HepG2 (cell line): ENCODE measurements around the gene MLST8. TPM values are rescaled to one million over a fixed set of nuclear protein-coding genes. Genes with fewer than 3 reads are reported as not detected.

Experiments
- ELF4 ChIP-seq: sonication (generic); formaldehyde crosslinking; IDR thresholded peaks from 2 replicates; pipeline ENCODE4 v1.5.0; 2020; ENCODE audit warnings: missing genetic modification reagents, mild to moderate bottlenecking, moderate library complexity, borderline replicate concordance
- EP300 ChIP-seq, 3 experiments: sonication (generic) in 1 of 3; formaldehyde crosslinking in 1 of 3; IDR thresholded peaks; 2 replicates each; pipeline versions ENCODE4 v1.5.1 to v1.6.1; 2011 to 2020; ENCODE audit warnings: low read depth in 2 of 3, low read length in 2 of 3, borderline replicate concordance in 1 of 3, improper control_type of control experiment in 1 of 3, mild to moderate bottlenecking in 1 of 3, missing genetic modification reagents in 1 of 3, moderate library complexity in 1 of 3
- ERF ChIP-seq: IDR thresholded peaks from 2 replicates; pipeline ENCODE4 v1.6.1; 2018; ENCODE audit warnings: missing biosample characterization, missing genetic modification reagents
- GATAD2A ChIP-seq: IDR thresholded peaks from 2 replicates; pipeline ENCODE4 v1.6.1; 2016
- PAXIP1 ChIP-seq: sonication (generic); formaldehyde crosslinking; conservative IDR thresholded peaks from 2 replicates; pipeline ENCODE4 v1.4.0; 2020; ENCODE audit warnings: mild to moderate bottlenecking, missing genetic modification reagents, moderate library complexity
- PHF21A ChIP-seq: sonication (generic); formaldehyde crosslinking; IDR thresholded peaks from 2 replicates; pipeline ENCODE4 v1.5.0; 2020; ENCODE audit warnings: mild to moderate bottlenecking, missing genetic modification reagents
- POLR2A ChIP-seq, 2 experiments: IDR thresholded peaks; 2 replicates each; pipeline ENCODE4 v1.6.1; 2011; ENCODE audit warnings: low read depth in 2 of 2, low read length in 2 of 2, mild to moderate bottlenecking in 1 of 2, moderate library complexity in 1 of 2; ENCODE audit not compliant: insufficient read depth in 1 of 2
- SAP130 ChIP-seq: IDR thresholded peaks from 2 replicates; pipeline ENCODE4 v1.6.1; 2016; ENCODE audit warnings: low read depth
- SOX13 ChIP-seq, 3 experiments: fragments of 450-650 bp in 1 of 3; sonication (generic) in 1 of 3; formaldehyde crosslinking in 1 of 3; IDR thresholded peaks in 2 of 3; conservative IDR thresholded peaks in 1 of 3; 2 replicates each; pipeline versions ENCODE4 v1.5.0 to v1.6.1; 2016 to 2020; ENCODE audit warnings: antibody characterized with exemption in 1 of 3, mild to moderate bottlenecking in 1 of 3, missing compliant biosample characterization in 1 of 3, missing genetic modification reagents in 1 of 3, moderate library complexity in 1 of 3
- ZNF543 ChIP-seq: sonication (generic); formaldehyde crosslinking; IDR thresholded peaks from 2 replicates; pipeline ENCODE4 v1.4.0; 2020; ENCODE audit warnings: mild to moderate bottlenecking, missing genetic modification reagents
- polyA plus RNA-seq, 8 experiments: library from polyadenylated mRNA; depleted of rRNA in 3 of 8; stranded (reverse) in 7 of 8; unstranded in 1 of 8; fragments of >200 nt; fragmentation: Illumina TruSeq in 4 of 8; extraction: Trizol in 4 of 8; gene quantifications; 2 replicates each; pipeline versions ENCODE4 v1.2.1 to v1.2.3, GENCODE V29; 2011 to 2016; ENCODE audit warnings: low read depth in 4 of 8, missing spikeins in 1 of 8, mixed read lengths in 1 of 8; ENCODE audit not compliant: insufficient read depth in 1 of 8
- total RNA-seq, 5 experiments: library from RNA; depleted of rRNA; stranded (reverse); fragments of >200 nt; fragmentation: Illumina TruSeq; extraction: Trizol; gene quantifications; 2 replicates each; pipeline ENCODE4 v1.2.3, GENCODE V29; 2016; ENCODE audit warnings: low read depth in 1 of 5

Gene MLST8
- total and polyA plus RNA-seq, 2 of the 13 experiments (the other 11 are each of a cell fraction or from before 2014, with no cell fraction given) = 30.8 to 72.7 TPM

- TF ChIP-seq PAXIP1 (CRISPR knock-in tag) (peak; percentile 49), ERF (CRISPR knock-in tag) (0 out of 2 replicates have a peak, but pooled peaks have one; percentile 15), POLR2A (IDR thresholded peaks at IDR 0.05; ENCODE audit: insufficient read depth in 1 of 2, low read depth in 2 of 2, low read length in 2 of 2) (no peak), SAP130 (peak; percentile 41; the same call in 1 of the 2 replicates), GATAD2A (CRISPR knock-in tag) (peak; percentile 30; the same call in 1 of the 2 replicates), ZNF543 (CRISPR knock-in tag) (0 out of 2 replicates have a peak, but pooled peaks have one; percentile 30), PHF21A (CRISPR knock-in tag) (no peak), EP300 (IDR thresholded peaks at IDR 0.05; ENCODE audit: low read depth in 2 of 2, low read length in 2 of 2) (peak in 1 of 2 experiments; percentile 1; a peak in 1 of 4 replicates), EP300 (CRISPR knock-in tag; IDR thresholded peaks at IDR 0.05; ENCODE audit: borderline replicate concordance) (no peak), SOX13 (IDR thresholded peaks at IDR 0.05) (no peak), SOX13 (CRISPR knock-in tag; conservative IDR thresholded peaks at IDR 0.05 in 1 of 2, IDR thresholded peaks at IDR 0.05 in 1 of 2) (peak in 1 of 2 experiments; percentile 12; a peak in 1 of 4 replicates), ELF4 (no peak)
Observed at GRCh38 chr16:2190002-2190658, 15.1 kb upstream of the MLST8 start (continued).
